ENCODE results near the gene SERTAD3. TPM values are rescaled to one million over a fixed set of nuclear protein-coding genes. Genes with fewer than 3 reads are reported as not detected.

Gene SERTAD3
- total RNA-seq, 1 donor from 2014 or later, result 25.8 TPM

DNA sequence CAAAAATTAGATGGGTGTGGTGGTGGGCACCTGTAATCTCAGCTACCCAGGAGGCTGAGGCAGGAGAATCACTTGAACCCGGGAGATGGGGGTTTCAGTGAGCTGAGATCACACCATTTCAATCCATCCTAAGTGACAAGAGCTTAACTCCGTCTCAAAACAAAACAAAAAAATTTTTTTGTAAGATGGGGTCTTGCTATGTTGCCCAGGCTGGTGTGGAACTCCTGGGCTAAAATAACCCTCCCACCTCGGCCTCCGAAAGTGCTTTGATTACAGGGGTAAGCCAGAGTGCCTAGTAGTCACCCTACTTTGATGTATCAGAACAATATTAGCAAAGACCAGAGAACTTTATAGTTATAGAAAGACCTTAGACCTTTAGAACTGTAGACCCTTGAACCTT, 30.6 kb upstream of the SERTAD3 start:
- no peak for DNase-seq (ENCODE audit: low read depth, low spot score)
- H3K27ac Mint-ChIP-seq (ENCODE audit: unreplicated experiment), result no peak overlapping the region
- peaks cover 17% of the 10 kb centered on the region for H3K27me3 Mint-ChIP-seq (ENCODE audit: low read depth)
- H3K9me3 Mint-ChIP-seq, result no peaks in the 10 kb centered on the region
- H3K36me3 Mint-ChIP-seq (ENCODE audit: low read depth), result no peaks in the 10 kb centered on the region
- TF ChIP-seq, protein P1, sequence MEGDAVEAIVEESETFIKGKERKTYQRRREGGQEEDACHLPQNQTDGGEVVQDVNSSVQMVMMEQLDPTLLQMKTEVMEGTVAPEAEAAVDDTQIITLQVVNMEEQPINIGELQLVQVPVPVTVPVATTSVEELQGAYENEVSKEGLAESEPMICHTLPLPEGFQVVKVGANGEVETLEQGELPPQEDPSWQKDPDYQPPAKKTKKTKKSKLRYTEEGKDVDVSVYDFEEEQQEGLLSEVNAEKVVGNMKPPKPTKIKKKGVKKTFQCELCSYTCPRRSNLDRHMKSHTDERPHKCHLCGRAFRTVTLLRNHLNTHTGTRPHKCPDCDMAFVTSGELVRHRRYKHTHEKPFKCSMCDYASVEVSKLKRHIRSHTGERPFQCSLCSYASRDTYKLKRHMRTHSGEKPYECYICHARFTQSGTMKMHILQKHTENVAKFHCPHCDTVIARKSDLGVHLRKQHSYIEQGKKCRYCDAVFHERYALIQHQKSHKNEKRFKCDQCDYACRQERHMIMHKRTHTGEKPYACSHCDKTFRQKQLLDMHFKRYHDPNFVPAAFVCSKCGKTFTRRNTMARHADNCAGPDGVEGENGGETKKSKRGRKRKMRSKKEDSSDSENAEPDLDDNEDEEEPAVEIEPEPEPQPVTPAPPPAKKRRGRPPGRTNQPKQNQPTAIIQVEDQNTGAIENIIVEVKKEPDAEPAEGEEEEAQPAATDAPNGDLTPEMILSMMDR (conservative IDR thresholded peaks at IDR 0.05), result no peak
- H3K4me1 Mint-ChIP-seq, result no peaks in the 10 kb centered on the region
- no peak overlapping the region for H3K4me3 Mint-ChIP-seq

DNA sequence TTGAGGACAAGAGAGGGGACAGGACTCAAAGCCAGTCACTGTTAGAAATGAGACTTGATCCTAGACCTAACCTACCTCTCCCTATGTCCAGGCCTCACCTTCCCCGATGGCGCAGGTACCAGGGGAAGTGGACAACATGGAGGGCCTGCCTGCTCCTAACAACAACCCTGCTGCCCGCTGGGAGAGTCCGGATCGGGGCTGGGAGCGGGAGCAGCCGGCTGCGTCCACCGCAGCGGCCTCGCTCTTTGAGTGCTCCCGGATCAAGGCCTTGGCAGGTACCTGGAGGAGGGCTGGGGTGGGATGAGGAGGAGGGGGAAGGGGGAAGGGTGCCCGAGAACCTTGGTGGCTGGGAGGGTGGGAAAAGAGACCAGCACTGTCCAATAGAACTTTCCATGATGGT, 28.4 kb upstream of the SERTAD3 start:
- Mint-ChIP-seq H3K9me3 (no peaks in the 10 kb centered on the region), H3K4me1 (no peaks in the 10 kb centered on the region), H3K36me3 (ENCODE audit: low read depth) (no peaks in the 10 kb centered on the region), H3K27me3 (ENCODE audit: low read depth) (peaks cover 26% of the 10 kb centered on the region), H3K27ac (ENCODE audit: unreplicated experiment) (no peak overlapping the region), H3K4me3 (no peak overlapping the region)
- no peak for DNase-seq (ENCODE audit: low read depth, low spot score)
- TF ChIP-seq, protein P1 (conservative IDR thresholded peaks at IDR 0.05), result no peak

DNA sequence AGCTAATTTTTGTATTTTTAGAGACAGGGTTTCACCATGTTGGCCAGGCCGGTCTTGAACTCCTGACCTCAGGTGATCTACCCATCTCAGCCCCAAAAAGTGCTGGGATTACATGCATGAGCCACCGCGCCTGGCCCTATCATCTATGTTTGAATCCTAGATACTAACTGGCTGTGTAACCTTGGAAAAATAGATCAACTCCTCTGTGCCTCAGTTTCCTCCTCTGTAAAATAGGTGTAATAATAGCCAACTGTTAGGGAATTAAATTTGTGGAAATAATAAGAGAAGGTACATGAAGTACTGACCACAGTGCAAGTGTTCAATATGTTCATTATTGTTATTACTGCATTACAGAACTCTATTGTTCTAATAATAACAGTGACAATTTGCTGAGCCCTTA, 27.0 kb upstream of the SERTAD3 start:
- no peaks in the 10 kb centered on the region for H3K9me3 Mint-ChIP-seq
- TF ChIP-seq, protein P1 (conservative IDR thresholded peaks at IDR 0.05), result no peak
- H3K4me3 Mint-ChIP-seq, result peak overlapping the region; percentile 44
- H3K4me1 Mint-ChIP-seq, result peaks cover 7% of the 10 kb centered on the region
- H3K27me3 Mint-ChIP-seq (ENCODE audit: low read depth), result peaks cover 32% of the 10 kb centered on the region
- no peak for DNase-seq (ENCODE audit: low read depth, low spot score)
- H3K36me3 Mint-ChIP-seq (ENCODE audit: low read depth), result no peaks in the 10 kb centered on the region
- no peak overlapping the region for H3K27ac Mint-ChIP-seq (ENCODE audit: unreplicated experiment)

DNA sequence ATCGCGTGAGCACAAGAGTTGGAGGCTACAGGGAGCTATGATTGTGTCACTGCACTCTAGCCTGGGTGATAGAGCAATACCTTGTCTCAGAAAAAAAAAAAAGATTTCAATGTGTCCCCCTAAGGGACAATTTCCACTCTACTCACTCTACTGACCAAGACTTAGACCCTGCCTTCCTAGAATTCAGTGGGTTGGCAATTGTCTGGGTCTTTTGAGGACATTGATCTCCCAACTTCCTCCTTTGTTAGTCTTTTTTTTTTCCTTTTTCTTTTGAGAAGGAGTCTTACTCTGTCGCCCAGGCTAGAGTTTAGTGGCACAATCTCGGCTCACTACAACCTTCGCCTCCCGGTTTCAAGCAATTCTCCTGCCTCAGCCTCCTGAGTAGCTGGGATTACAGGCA, 24.9 kb upstream of the SERTAD3 start:
- Mint-ChIP-seq H3K27ac (ENCODE audit: unreplicated experiment) (no peak overlapping the region), H3K4me3 (no peak overlapping the region), H3K27me3 (ENCODE audit: low read depth) (peaks cover 51% of the 10 kb centered on the region), H3K4me1 (peaks cover 19% of the 10 kb centered on the region), H3K36me3 (ENCODE audit: low read depth) (no peaks in the 10 kb centered on the region), H3K9me3 (no peaks in the 10 kb centered on the region)
- TF ChIP-seq, protein P1 (conservative IDR thresholded peaks at IDR 0.05), result no peak
- no peak for DNase-seq (ENCODE audit: low read depth, low spot score)

DNA sequence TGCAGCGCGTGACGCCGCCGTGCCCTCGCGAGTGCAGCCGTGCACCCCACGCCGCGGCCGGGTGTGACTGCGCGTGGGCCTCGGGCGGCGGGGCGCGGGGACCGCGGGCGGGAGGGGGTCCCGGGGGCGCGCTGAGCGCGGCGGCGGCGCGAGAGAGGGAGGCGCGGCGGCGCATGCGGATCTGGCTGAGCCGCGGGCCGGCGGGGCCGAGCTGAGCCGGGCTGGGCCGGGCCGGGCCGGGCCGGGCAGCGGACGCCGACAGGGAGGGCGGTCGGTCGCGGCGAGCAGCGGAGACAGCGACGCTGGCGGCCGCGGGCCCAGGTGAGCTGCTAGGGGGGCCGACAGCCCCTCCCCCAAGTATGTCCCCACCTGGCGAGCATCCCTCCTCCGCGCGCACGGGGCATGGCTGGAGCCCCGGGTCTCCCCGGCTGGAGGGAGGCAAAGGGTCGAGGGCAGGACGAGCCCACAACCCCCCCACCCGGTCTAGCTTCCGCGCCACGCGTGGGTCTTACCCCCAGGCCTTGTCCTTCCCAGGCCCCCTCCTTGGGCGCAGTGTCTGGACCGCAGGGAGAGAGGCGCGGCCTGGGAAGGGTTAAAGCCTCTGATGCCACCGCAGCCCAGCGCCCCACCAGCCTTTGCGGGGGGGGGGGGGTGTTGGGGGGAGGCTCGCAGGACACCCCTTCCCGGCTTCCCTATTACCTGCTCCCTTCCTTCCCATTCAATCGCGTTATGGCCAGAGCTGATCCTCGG, 23.0 kb upstream of the SERTAD3 start, which contains the start of gene SPTBN4:
Gene SPTBN4, plus strand, starts transcription at position 17 of the 750 bp plus-strand sequence. CDS start 5,621 bp downstream, outside the sequence.
- Mint-ChIP-seq H3K27me3 (ENCODE audit: low read depth) (peaks cover 51% of the 10 kb centered on the region), H3K4me3 (peak within 1 kb of the TSS; percentile 88), H3K4me1 (peaks cover 19% of the 10 kb centered on the region), H3K9me3 (no peaks in the 10 kb centered on the region), H3K27ac (ENCODE audit: unreplicated experiment) (no peak within 1 kb of the TSS), H3K36me3 (ENCODE audit: low read depth) (no peaks in the 10 kb centered on the region)
- TF ChIP-seq, protein P1 (conservative IDR thresholded peaks at IDR 0.05), result no peak
- DNase-seq (ENCODE audit: low read depth, low spot score), result no peak

All from neural crest cell (in vitro differentiated cells).